ENCODE data around the gene SNX22. TPM values are rescaled to one million over a fixed set of nuclear protein-coding genes. Genes with fewer than 3 reads are reported as not detected.

The SNX22 gene
- total RNA-seq, 6 experiments from 2014 or later = 0.43 to 4.2 (median 1.6) TPM

DNA sequence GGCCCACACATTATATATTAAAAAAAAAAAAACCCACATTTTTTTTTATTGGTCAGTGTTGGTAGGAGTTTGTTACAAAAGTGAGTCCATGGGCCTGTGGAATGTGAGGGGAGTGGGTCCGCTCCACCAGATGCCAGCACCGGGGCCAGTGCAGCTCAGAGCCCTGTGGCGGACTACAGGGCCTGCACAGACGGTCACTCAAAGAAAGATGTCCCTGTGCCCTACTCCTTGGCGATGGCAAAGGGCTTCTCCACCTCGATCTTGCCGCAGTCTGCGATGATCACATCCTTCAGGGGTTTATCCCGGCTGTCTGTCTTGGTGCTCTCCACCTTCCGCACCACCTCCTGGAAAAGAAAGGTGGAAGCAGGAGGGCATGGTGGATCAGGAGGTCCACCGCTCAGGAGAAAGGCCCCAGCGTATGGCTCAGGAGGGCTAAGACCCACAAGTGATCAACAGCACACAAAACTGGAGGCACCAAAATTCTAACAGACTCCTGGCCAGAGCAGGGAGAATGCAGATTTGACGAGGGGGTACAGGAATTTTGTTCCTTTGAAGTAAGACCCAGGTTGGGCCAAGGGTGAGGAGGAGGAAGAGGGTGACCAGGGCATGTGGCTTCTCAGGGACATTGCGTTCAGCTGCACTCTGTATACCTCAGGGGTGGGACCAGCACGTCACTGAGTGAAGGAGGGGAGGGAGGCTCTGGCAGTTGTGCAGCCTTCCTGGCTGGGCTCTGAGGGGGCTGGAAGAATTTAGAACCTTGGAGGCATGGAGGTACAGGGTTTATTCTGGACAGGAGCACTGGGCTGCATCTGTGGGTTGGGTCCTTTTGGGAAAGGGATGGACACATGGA is 4.5 kb downstream of the SNX22 start:
- no peaks in the 10 kb centered on the region for H3K27me3 ChIP-seq
- intact Hi-C loops (cut with DNase I) = loop anchor here (10.0 kb wide), 1 partner anchor 61 kb away; the partner anchor contains the start of genes CIAO2A (in 2 of the 2) and SNX1 (in 2 of the 2)
- H3K4me3 ChIP-seq = no peak overlapping the region
- H3K27ac ChIP-seq = no peak overlapping the region
- TF ChIP-seq POLR2A (IDR thresholded peaks at IDR 0.05) = no peak
- TF ChIP-seq, protein P1, sequence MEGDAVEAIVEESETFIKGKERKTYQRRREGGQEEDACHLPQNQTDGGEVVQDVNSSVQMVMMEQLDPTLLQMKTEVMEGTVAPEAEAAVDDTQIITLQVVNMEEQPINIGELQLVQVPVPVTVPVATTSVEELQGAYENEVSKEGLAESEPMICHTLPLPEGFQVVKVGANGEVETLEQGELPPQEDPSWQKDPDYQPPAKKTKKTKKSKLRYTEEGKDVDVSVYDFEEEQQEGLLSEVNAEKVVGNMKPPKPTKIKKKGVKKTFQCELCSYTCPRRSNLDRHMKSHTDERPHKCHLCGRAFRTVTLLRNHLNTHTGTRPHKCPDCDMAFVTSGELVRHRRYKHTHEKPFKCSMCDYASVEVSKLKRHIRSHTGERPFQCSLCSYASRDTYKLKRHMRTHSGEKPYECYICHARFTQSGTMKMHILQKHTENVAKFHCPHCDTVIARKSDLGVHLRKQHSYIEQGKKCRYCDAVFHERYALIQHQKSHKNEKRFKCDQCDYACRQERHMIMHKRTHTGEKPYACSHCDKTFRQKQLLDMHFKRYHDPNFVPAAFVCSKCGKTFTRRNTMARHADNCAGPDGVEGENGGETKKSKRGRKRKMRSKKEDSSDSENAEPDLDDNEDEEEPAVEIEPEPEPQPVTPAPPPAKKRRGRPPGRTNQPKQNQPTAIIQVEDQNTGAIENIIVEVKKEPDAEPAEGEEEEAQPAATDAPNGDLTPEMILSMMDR (IDR thresholded peaks at IDR 0.05) = no peak
- peaks cover 0 to 41% (median 8%) of the 10 kb centered on the region in 4 donors for H3K4me1 ChIP-seq
- no peak for ATAC-seq
- no peaks in the 10 kb centered on the region for H3K9me3 ChIP-seq
- DNase-seq = peak in 2 of 3 donors; percentile 32 to 41
- H3K36me3 ChIP-seq = peaks cover 21 to 69% (median 47%) of the 10 kb centered on the region in 4 donors
- WGBS (ENCODE audit: insufficient coverage, low coverage, low lambda C conversion rate, missing lambda C conversion rate) = 60% methylated on average over 5 of the region's 15 CpGs

GRCh38 chr15:64156652-64157331 is 5.3 kb downstream of the SNX22 start:
- H3K27ac ChIP-seq = no peak overlapping the region
- H3K4me1 ChIP-seq = peaks cover 0 to 42% (median 11%) of the 10 kb centered on the region in 4 donors
- intact Hi-C loops (cut with DNase I) = loop anchor here (10.0 kb wide), 1 partner anchor 62 kb away; the partner anchor contains the start of genes CIAO2A (in 2 of the 2) and SNX1 (in 2 of the 2)
- no peak overlapping the region for H3K4me3 ChIP-seq
- 69% methylated on average over 8 of the region's 16 CpGs for WGBS (ENCODE audit: insufficient coverage, low coverage, low lambda C conversion rate, missing lambda C conversion rate)
- no peaks in the 10 kb centered on the region for H3K27me3 ChIP-seq
- no peaks in the 10 kb centered on the region for H3K9me3 ChIP-seq
- no peak for TF ChIP-seq POLR2A (IDR thresholded peaks at IDR 0.05)
- TF ChIP-seq, protein P1 (IDR thresholded peaks at IDR 0.05) = no peak
- DNase-seq (peak in 2 of 3 donors; percentile 36 to 42), ATAC-seq (no peak)
- H3K36me3 ChIP-seq = peaks cover 22 to 76% (median 51%) of the 10 kb centered on the region in 4 donors

- H3K4me3 ChIP-seq = no peak overlapping the region
- WGBS (ENCODE audit: insufficient coverage, low coverage, low lambda C conversion rate, missing lambda C conversion rate) = no CpG with 5 or more reads among the region's 1 CpG
- DNase-seq = peak in 1 of 3 donors; percentile 35
- no peak for TF ChIP-seq POLR2A (IDR thresholded peaks at IDR 0.05)
- TF ChIP-seq, protein P1 (IDR thresholded peaks at IDR 0.05) = no peak
- no peak overlapping the region for H3K27ac ChIP-seq
- ATAC-seq = no peak
- peaks cover 22 to 76% (median 52%) of the 10 kb centered on the region in 4 donors for H3K36me3 ChIP-seq
- peaks cover 0 to 36% (median 10%) of the 10 kb centered on the region in 4 donors for H3K4me1 ChIP-seq
- no peaks in the 10 kb centered on the region for H3K27me3 ChIP-seq
- intact Hi-C loops (cut with DNase I) = loop anchor here (10.0 kb wide), 1 partner anchor 63 kb away; the partner anchor contains the start of genes CIAO2A (in 2 of the 2) and SNX1 (in 2 of the 2)
- no peaks in the 10 kb centered on the region for H3K9me3 ChIP-seq
Observed at GRCh38 chr15:64157599-64158125, 6.1 kb downstream of the SNX22 start.

GRCh38 chr15:64158363-64159134 is 7.0 kb downstream of the SNX22 start:
- peaks cover 0 to 34% (median 11%) of the 10 kb centered on the region in 4 donors for H3K4me1 ChIP-seq
- whole genome bisulfite sequencing (ENCODE audit: insufficient coverage, low coverage, low lambda C conversion rate, missing lambda C conversion rate) = 70% methylated on average over 9 of the region's 11 CpGs
- DNase-seq = peak in 1 of 3 donors; percentile 30
- ATAC-seq = no peak
- no peaks in the 10 kb centered on the region for H3K9me3 ChIP-seq
- intact Hi-C loops (cut with DNase I) = loop anchor here (10.0 kb wide), 1 partner anchor 64 kb away; the partner anchor contains the start of genes CIAO2A (in 2 of the 2) and SNX1 (in 2 of the 2)
- TF ChIP-seq, protein P1 (IDR thresholded peaks at IDR 0.05) = no peak
- no peak for TF ChIP-seq POLR2A (IDR thresholded peaks at IDR 0.05)
- no peak overlapping the region for H3K27ac ChIP-seq
- no peak overlapping the region for H3K4me3 ChIP-seq
- H3K36me3 ChIP-seq = peaks cover 22 to 76% (median 52%) of the 10 kb centered on the region in 4 donors
- H3K27me3 ChIP-seq = no peaks in the 10 kb centered on the region

Data from right lobe of liver (tissue), 6 donors.